ENCODE measurements around the gene SPTBN2.

Gene SPTBN2

GRCh38 chr11:66723693-66724092, 5.3 kb downstream of the SPTBN2 start:
- no peak for FAIRE-seq

DNA sequence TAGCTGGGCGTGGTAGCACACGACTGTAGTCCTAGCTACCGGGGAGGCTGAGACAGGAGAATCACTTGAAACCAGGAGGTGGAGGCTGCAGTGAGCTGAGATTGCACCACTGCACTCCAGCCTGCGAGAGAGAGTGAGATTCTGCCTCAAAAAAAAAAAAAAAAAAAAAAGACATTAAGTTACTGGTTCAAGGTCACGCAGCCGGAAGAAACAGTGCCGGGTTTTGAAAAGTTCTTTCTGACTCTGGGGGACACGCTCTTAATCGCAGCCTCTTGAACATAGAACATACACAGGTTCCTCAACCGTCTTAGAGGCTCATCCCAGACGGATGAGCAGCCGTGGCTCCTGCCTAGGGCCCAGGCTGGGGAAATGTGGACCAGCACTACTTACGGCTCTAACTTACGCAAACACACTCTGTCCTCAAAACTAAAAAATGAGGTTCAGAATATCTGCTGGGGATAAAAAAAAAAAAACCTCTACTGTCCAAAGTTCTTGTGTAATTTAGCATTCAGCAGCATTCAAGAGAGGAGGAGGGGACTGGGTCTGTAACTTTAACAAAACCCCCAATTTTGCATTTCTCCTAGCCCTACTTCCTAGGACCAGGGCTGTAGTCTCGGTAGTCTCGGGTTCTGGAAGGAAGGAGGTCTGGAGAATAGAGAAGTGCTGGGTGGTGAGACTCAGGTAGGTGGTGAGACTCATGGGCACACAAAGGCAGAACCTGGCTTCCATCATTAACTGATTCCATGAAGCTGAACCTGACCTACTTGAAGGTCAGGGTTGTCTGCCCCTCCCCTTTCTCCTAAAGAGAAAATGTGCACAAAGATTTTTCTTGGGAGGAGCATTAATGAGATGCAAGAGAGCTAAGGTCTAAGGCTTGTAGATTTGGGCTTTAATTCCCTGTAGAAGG, 6.0 kb downstream of the SPTBN2 start:
- no peak for FAIRE-seq

GRCh38 chr11:66721939-66722338, 7.1 kb downstream of the SPTBN2 start:
- no peak for FAIRE-seq

DNA sequence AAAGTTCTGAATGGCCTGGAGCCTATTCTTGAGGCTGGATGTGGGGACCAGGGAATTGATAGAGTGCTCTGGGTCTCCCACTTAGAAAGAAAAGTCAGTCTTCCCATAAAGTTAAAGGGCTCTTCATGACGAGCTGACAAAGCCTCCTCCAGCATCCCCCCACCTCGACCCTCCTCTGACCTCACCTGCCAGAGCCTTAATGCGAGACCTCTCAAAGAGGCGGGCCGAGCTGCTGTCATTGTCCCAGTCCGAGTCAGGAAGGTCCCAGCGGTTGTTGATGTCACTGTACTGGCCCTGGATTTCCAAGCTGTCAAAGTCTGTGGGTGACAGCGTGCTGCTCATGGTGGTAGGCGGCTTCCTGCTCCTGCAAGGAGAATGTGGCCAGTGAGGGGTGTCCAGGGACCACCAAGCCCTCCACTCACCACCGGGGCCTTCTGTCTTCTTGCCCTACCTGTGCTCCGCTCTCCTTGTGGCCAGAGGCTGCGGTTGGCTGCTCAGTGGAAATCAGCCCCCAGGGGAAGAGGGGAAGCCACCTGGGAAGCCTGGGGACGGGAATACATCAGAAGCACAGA, 8.0 kb downstream of the SPTBN2 start:
- no peak for FAIRE-seq

DNA sequence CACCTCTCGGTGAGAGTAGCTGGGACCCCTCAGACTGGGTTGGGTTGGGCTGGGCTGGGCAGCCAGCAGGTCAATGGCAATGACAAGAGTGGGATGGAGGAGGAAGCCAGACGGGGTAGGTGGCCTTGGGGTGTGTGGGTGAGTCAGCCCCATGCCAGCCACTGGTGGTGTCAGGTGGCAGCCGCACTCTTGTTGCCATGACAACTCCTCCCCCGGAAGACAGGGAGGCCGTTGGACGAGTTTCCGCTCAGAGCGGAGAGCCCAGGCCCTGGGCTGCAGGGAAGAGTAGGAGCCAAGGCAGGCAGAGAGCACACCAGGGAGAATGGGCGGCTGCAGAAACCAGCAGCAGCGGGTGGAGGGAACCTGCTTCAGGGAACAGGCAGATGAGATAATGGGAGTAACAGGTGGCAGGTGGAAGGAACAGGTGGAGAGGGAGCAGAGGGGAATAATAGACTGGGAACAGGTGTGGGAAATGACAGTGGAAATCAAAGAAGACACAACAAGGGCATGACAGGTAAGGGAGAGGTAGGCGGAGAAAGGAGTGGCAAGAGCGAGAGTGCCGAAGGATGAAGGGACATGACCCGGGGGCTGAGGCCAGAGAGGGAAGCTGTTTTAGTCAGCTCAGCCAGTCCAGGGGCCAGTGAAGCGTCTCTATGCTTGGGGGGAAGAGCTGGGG, 8.7 kb downstream of the SPTBN2 start:
- FAIRE-seq, result no peak

- no peak for FAIRE-seq
Measured at GRCh38 chr11:66719111-66719872, 9.7 kb downstream of the SPTBN2 start.

GRCh38 chr11:66718320-66718971, 10.6 kb downstream of the SPTBN2 start:
- FAIRE-seq, result no peak

- FAIRE-seq, result no peak
Measured at GRCh38 chr11:66717925-66718319, 11.1 kb downstream of the SPTBN2 start.

- no peak for FAIRE-seq
Measured at GRCh38 chr11:66716996-66717395, 12.0 kb downstream of the SPTBN2 start.

GRCh38 chr11:66715346-66716085, 13.5 kb downstream of the SPTBN2 start:
- no peak for FAIRE-seq

DNA sequence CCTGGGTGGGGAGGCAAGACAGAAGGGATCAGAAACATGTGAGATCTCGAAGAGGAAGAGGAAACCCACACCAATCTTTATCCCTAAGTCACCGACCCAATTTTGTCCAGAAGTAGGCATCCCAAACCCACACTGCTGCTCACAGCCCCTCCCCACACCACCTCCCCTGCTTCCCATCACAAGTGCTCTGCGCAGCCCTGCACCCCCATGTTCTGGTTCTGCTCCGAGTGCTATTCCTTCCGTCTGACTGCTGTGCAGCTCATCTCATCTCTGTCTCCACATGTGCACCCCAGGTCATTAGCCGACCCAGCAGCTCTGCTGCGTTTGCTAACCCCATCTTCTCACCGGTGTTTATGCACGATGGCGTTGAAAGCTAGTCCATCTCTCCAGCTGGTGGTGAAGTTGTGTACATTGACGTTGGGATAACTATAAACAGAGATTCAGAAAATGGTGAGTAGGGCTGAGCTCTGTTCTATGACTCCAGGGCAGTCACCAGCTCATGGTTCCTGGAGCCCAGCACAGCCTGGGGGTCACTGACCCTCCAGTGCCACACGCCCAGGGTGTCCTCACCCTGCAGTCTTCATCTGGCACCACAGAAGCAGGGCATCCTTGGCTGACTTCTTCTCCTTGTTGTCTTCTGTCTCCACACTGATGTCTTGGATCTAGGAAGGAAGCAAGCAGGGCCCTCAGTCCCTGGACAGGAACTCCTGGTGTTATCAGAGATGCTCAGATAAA, 15.1 kb downstream of the SPTBN2 start:
- FAIRE-seq, result no peak

- FAIRE-seq, result no peak
Measured at GRCh38 chr11:66710384-66710930, 18.6 kb downstream of the SPTBN2 start.

DNA sequence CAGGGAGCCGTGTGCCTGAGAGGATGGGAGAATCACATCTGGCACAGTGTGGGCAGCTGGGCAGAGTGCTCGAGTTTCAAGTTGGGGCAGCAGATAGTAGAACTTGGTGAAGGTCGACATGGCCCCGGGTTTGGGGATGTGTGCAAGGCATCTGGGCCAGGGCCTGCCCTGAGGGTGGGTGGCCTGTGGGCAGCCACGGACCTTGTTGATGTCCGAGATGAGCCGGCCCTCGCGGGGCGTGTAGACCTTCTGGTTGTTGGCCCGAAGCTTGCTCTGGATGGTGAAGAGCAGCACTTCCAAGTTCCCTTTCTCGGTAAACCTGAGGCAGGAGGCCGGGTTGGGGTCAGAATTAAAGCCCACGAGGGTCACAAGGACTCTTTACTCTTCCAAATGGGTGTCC, 20.3 kb downstream of the SPTBN2 start:
- FAIRE-seq, result no peak

- no peak for FAIRE-seq
Measured at GRCh38 chr11:66708094-66708493, 20.9 kb downstream of the SPTBN2 start.

GRCh38 chr11:66707486-66707885, 21.5 kb downstream of the SPTBN2 start:
- FAIRE-seq, result no peak

DNA sequence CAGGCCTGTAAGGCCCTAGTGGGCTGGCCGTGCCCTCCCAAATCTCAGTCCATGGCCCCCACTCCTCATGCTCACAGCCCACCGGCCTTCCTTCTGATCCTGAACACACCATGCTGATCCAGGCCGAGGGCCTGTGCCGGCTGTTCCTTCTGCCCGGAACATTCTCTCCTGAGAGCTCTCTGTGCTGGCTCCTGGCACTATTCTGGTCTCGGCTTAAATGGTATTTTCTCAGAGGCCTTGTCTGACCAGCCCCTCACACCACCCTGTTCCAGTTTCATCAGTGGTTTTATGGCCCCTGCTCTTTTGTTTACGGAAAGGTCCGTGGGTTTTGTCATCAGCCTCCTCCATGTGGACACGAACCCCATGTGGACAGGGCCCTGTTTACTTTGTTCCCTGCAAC, 22.0 kb downstream of the SPTBN2 start:
- no peak for FAIRE-seq

DNA sequence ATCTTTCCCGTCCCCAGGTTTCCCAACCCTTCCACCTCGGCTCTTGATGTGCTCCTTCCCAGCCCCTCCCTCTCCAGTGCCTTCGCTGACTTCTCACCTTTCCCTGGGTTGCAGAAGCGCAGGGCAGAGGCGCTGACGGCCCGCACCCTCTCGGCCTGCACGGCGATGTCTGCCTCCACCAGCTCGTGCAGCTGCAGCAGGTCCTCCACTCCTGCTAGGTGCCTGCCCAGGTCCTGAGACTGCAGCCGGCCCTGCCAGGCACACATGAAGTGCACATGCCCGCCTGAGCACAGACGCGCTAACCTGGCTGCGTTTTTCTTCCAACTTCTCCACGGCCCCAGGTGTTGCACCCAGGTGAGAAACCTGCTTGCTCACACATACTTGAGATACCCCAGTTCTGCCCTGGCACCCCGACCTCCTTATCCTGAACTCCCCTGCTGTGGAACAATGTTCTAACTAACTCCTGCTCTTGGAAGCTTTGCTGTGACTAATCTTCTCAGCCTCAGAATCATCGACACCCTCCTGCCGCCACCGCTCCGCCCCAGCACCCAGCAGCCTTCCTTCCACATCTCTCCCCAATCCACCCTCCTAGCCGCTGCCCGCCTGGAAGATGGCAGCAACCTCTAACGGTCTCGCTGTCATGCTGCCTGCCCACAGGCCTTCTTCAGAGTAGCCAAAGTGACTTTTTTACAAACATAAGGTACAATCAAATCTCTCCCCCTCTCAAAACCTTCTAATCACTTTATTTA, 23.3 kb downstream of the SPTBN2 start:
- no peak for FAIRE-seq

DNA sequence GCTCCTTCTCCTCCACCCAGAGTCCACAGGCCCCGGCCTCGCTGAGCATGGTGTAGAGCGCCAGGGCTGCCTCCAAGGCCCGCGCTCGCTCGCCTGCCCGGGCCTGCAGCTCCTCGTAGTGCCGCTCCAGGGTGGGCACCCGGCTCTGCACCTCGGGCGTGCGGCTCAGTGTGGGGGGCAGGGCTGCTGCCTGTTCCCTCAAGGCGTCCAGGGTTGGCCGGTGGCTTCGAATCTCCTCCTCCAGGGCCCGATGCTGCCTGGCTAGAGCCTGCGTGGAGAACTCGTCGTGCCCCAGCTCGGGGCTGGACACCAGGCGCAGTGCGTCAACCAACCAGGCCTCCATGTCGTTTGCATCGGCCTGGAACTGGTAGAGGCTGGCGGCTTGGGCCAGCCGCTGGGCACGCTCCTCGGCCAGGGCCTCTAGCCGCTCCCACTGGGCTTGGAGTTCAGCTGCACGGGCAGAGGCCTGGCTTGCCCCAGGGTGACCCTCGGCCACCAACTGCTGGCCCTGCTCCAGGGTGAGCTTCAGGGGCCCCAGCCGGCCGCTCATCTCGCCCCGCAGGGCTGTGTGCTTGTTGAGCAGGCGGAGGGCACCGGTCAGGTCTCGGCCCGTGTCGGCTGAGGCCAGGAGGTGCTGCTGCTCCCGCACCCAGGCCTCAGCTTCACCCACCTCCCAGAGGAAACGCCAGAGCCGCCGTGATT, 24.2 kb downstream of the SPTBN2 start:
- no peak for FAIRE-seq

All from endometrium (tissue), 2 donors.